GM19467 (cell line): ENCODE data around the gene MORC3.
"Not testable (repeated sequence)": the region's sequence is repeated elsewhere in the genome, so short reads cannot be mapped to it uniquely, and the experiment has no call there.

Source experiments
- ATAC-seq: cut with Tn5 transposase; IDR thresholded peaks from one replicate; pipeline ENCODE4 v1.9.1; 2021; ENCODE audit warnings: mild to moderate bottlenecking, moderate library complexity; ENCODE audit not compliant: unreplicated experiment

MORC3 gene

GRCh38 chr21:36321325-36322082, 1.5 kb downstream of the MORC3 start:
- no peak for ATAC-seq

- no peak for ATAC-seq
Observed at GRCh38 chr21:36322083-36322424, 2.1 kb downstream of the MORC3 start.

- no peak for ATAC-seq
Observed at GRCh38 chr21:36323032-36323431, 3.0 kb downstream of the MORC3 start.

- ATAC-seq = no peak
Observed at GRCh38 chr21:36325373-36326010, 5.5 kb downstream of the MORC3 start.

GRCh38 chr21:36330904-36331303, 10.9 kb downstream of the MORC3 start:
- no peak for ATAC-seq

GRCh38 chr21:36337099-36337509, 17.1 kb downstream of the MORC3 start:
- ATAC-seq = no peak

- ATAC-seq = no peak
Observed at GRCh38 chr21:36338975-36339374, 19.0 kb downstream of the MORC3 start.

- not testable (repeated sequence) for ATAC-seq
Observed at GRCh38 chr21:36342581-36342980, 22.6 kb downstream of the MORC3 start.

GRCh38 chr21:36344931-36345330, 24.9 kb downstream of the MORC3 start:
- ATAC-seq = no peak

- ATAC-seq = no peak
Observed at GRCh38 chr21:36347278-36347961, 27.4 kb downstream of the MORC3 start.

- ATAC-seq = no peak
Observed at GRCh38 chr21:36347962-36348328, 27.9 kb downstream of the MORC3 start.

GRCh38 chr21:36349315-36349714, 29.3 kb downstream of the MORC3 start:
- no peak for ATAC-seq

- no peak for ATAC-seq
Observed at GRCh38 chr21:36350282-36350910, 30.4 kb downstream of the MORC3 start.

- no peak for ATAC-seq
Observed at GRCh38 chr21:36354918-36355680, 35.1 kb downstream of the MORC3 start.

GRCh38 chr21:36355868-36356267, 35.9 kb downstream of the MORC3 start:
- ATAC-seq = no peak

GRCh38 chr21:36359185-36359584, 39.2 kb downstream of the MORC3 start:
- no peak for ATAC-seq

- ATAC-seq = no peak
Observed at GRCh38 chr21:36369064-36369685, 49.2 kb downstream of the MORC3 start.

GRCh38 chr21:36375994-36376393, 56.0 kb downstream of the MORC3 start:
- ATAC-seq = no peak

- ATAC-seq = no peak
Observed at GRCh38 chr21:36377391-36377842, 57.4 kb downstream of the MORC3 start.

- no peak for ATAC-seq
Observed at GRCh38 chr21:36379251-36379650, 59.3 kb downstream of the MORC3 start.
